NCI-H446 (cell line): ENCODE results near the gene SCGB1A1.

Experiments
- DNase-seq, 2 experiments: peaks; one replicate each; lab custom pipeline; 2025; lab: John Stamatoyannopoulos, UW

Gene SCGB1A1

GRCh38 chr11:62398011-62398994 lies 20.5 kb upstream of the SCGB1A1 start:
- DNase-seq, result no peak

- DNase-seq, result no peak
Observed at GRCh38 chr11:62399172-62399877, 19.5 kb upstream of the SCGB1A1 start.

DNA sequence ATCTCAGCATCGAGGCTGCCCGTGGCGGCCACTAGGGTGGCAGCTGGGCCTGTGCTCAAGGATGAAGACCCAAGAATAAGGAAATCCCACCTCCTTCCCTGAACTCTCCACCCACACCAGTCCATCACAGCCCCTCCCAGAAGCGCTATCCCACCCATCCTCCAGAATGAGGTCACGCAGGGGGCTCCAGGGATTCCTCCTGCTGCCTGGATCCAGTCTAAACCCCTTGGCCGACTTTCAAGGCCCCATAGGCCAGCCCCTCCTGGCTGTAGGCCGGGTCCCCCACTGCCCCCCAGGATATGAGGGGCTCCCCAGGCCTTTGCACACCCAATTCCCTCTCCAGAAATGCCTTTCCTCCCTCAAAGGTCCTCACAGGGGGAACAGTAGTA lies 19.0 kb upstream of the SCGB1A1 start:
- no peak for DNase-seq

DNA sequence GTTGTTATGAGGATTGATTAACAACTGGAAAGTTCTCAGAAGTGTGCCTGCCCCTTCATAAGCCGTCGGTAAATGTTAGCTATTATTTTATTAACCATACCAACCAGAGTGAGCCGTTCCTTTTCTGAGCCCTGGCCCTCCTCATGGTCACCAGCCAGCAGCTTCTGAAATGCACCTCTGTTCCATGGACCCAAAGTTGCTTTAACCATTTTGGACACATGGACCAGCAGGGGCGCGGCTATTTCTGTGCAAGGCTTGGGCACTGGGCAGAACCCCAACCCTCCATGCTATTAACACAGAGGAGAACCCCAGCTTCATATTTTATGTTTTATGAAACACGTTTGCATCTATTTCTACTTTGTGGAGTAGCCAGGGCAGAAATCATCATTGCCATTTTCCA lies 18.6 kb upstream of the SCGB1A1 start:
- DNase-seq, result no peak

- peak; percentile 5 to 35 for DNase-seq
Observed at GRCh38 chr11:62400760-62401159, 18.1 kb upstream of the SCGB1A1 start.

- no peak for DNase-seq
Observed at GRCh38 chr11:62401356-62401755, 17.5 kb upstream of the SCGB1A1 start.

GRCh38 chr11:62401811-62402210 lies 17.0 kb upstream of the SCGB1A1 start:
- no peak for DNase-seq

DNA sequence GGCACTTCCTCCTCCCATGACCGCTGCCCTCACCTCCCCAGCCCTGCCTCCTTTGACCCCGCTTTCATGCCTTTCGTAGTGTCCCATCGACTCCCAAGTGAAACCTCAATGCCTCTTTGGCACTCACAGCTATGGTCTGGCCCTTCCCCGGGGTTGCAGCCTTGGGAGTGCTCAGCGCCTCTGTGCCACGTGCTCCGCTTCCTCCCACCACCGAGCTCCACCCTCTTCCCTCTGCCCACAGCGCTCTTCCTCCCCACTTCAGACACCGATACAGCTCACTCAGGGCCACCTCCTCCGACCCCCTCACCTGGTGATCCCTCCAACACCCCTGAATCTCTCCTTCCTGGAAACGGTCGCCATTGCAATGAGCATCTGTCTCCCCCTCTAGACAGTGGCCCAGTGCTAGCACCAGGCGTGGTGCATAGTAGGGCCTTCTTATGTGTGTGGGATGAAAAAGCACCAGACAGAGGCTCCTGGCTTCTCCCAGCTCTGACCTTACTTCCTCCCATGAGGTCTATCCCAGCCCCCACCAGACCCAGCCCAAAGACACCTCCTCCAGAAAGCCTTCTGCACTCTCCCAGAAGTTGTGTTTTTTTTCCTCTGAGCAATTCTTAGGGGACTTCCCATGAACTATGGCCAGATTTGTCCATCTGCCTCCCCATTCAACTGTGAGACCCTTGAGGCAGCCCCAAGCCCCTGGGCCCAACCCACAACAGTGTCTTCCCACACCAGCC lies 16.4 kb upstream of the SCGB1A1 start:
- no peak for DNase-seq

DNA sequence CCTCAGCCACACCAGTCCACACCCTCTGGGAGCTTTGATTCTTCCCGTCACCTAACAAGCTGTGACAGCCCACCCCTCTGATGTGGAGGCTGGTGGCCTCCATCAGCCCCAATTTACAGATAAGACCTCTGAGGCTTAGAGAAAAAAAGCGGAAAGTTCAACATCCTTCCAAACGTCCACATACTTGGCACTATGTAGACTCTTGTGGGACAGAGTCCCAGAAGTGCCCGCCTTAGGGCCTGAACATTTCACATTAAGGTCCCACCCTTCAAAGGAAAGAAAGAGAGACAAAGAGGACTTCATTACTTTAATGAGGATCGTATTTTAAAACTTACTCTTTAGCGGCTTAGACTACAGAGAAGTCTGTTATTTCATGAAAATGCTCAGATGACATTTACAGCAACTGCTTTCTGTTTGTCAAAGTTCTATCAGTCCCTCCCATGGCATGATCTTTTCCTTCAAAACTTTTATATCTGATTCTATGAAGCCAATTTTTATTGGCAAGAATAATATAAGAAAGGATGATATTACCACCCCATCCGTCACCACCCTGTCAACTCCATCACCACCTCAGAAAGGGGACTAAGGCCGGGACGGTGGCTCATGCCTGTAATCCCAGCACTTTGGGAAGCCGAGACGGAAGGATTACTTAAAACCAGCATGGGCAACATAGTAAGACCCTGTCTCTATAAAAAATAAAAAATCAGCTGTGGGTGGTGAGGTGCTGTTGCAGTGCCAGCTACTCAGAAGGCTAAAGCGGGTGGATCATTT lies 15.7 kb upstream of the SCGB1A1 start:
- no peak for DNase-seq

- DNase-seq, result no peak
Observed at GRCh38 chr11:62404435-62404834, 14.4 kb upstream of the SCGB1A1 start.

GRCh38 chr11:62404901-62405300 lies 13.9 kb upstream of the SCGB1A1 start:
- no peak for DNase-seq

GRCh38 chr11:62406034-62406433 lies 12.8 kb upstream of the SCGB1A1 start:
- DNase-seq, result no peak

DNA sequence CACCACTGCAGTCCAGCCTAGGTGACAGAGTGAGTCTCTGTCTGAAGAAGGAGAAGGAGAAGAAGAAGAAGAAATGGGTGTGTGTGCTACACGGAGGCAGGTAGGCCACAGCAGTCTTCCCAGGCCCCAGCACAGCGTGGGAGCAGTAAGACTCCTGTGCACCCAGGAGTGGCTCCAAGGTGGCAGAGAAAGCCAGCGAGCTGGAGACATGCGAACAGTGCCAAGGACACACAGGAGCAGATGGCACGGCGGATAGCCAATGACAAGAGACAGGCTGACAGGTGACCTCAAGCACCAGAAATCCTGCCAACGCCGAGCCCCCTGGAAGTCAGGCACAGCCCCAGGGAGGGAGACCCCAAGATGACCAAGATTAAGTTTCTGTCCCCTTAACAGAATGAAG lies 9.0 kb upstream of the SCGB1A1 start:
- DNase-seq, result no peak

GRCh38 chr11:62410972-62411371 lies 7.9 kb upstream of the SCGB1A1 start:
- DNase-seq, result no peak

DNA sequence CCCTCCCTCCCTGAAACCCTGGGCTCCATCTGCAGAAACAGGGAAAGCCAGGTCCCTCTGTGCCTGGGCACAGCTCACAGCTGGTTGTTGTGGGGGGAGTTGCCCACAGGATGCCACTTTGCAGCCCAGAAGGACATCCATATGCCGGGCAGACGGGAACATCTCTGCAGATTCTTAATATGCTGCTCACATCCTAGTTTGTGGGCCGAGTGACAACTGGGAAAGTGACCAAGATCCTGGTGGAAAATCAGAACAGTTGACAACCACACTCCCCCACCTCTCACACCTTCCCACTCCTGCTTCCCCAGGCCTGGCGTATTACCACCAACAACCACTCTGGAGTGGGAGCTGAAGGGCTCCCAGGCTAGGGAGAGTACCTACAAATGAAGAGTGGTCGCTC lies 7.3 kb upstream of the SCGB1A1 start:
- DNase-seq, result no peak

DNA sequence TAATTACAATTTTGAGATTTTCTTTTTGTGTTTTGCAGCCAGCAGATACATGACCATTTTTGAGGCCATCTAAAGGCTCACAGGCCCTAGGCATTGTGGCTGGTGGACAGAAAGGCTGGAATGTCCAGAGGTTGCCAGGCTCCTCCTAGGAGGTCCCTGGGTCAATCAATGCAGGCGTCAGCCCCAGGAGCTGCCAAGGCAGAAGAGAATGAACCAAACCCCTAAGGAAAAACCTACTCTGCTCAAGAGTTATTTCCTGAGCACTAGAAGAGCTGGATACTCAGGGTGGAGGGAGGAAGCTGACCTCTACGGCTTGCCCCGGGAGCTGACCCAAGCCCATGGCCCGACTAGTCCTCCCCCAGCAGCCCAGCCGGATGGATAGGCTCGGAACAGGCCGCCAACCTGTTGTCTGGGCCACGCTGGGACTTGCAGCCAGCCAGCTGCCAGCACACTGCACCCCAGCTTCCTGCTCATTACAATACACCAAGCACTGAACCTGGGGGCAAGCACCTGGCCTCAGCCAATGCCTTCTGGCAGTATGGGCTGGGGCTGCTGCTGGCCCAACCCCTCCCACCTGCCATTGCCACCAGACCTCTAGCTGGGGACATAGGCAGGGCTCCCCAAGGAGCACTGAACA lies 5.7 kb upstream of the SCGB1A1 start:
- no peak for DNase-seq

- no peak for DNase-seq
Observed at GRCh38 chr11:62416596-62416995, 2.2 kb upstream of the SCGB1A1 start.

DNA sequence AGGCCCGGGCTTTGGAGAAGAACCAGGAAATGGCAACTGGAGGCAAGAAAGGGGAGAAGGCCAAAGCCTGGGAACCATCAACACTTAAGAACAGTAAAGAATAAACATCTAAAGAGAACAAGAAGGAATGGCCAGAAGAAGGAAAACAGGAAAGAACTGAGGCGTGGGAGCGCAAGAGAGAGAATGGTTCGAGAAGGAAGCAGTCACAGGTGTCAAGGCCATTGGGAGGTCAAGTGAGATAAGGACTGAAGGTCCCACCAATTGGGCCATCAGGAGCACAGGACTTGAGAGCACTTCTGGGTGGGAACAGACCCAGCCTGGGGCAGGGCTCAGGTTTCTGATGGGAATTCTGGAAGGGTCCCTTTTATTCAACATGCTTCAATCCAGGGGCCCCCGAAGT lies 697 bp upstream of the SCGB1A1 start:
- no peak for DNase-seq

DNA sequence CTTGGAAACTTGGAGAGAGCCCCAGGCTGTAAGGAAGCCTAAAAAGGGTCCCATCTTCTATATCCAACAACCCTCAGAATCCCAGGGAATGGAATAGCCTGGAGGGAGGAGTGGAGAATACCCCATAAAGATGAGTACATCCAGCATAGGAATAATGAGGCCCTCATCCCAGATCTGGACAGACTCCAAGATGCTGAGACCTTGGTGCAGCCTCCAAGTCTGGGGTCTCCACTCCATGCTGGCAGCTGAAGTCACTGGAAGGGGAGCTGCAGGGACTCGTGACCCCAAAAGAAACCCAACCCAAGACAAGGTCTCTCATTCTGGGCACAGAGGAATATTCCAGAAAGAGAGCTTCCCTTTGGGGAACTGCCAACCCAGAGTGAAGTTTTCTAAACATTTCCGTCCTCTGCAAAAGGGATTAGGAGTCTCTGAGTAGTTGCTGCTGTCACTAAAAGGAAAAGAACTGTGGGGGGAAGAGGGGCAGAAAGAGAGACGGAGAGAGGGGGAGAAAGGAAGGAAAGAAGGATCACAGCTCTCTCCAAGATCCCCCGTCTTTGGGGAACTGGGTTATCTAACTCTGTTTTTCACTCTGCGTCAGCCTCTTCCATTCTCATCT lies 589 bp downstream of the SCGB1A1 start:
- DNase-seq, result no peak

DNA sequence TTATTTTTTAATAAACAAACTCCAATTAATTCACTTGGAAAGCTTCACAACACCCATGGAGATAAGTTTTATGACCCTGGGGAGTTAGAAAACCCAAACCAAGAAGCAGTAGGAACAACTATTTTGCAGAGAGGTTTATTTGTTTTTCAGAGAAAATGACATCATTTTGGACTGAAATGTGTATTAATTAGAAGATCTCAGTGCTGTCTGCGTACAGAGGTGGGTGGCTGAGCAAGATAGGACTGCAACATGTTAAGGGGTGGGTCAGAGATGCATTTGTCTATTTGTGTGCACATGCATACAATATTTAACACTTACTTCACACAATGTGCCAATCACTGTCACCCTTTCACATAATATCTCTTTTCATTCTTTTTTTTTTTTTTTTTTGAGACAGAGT lies 1.1 kb downstream of the SCGB1A1 start:
- no peak for DNase-seq

GRCh38 chr11:62420882-62421281 lies 2.0 kb downstream of the SCGB1A1 start:
- DNase-seq, result no peak
